Endometrial microvascular endothelial cells (primary cell): Measurements from ENCODE around the gene MYO1E. TPM values are rescaled to one million over a fixed set of nuclear protein-coding genes. Genes with fewer than 3 reads are reported as not detected.
"Not testable (repeated sequence)": the region's sequence is repeated elsewhere in the genome, so short reads cannot be mapped to it uniquely, and the experiment has no call there.

Experiments
- in situ Hi-C: cut with HindIII; loops from 2 replicates; pipeline ENCODE4 v1.10.0; 2017; ENCODE audit warnings: low sequenced_read_pairs, low pct_unique_long_range_greater_than_20kb; ENCODE audit errors: inconsistent ontology term
- total RNA-seq: library from RNA; depleted of rRNA; stranded (reverse); fragments of >200 nt; gene quantifications from one replicate; pipeline ENCODE4 v1.2.3, GENCODE V29; 2015; ENCODE audit errors: inconsistent ontology term

Gene MYO1E
- total RNA-seq, 1 donor from 2014 or later, result 120 TPM

DNA sequence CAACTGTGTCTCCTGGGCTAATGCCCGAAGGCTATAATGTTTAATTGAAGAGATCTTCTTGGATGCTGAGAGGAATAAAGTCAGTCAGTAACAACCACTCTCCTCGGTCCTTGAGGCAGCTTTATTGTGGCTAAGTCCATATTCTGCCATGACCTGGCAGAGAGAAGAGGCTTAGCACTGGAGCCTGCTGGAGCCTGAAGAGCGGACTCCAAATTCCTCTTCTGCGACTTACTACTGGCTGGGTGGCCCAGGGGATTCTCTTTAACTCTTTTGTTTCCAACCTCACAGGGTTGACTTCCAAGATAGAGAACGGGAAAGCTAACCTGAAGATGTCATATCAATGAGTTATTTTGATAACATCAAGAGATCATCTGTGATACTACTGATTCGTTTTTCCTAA lies 71.1 kb downstream of the MYO1E start:
- in situ Hi-C loops, result no loop called here

DNA sequence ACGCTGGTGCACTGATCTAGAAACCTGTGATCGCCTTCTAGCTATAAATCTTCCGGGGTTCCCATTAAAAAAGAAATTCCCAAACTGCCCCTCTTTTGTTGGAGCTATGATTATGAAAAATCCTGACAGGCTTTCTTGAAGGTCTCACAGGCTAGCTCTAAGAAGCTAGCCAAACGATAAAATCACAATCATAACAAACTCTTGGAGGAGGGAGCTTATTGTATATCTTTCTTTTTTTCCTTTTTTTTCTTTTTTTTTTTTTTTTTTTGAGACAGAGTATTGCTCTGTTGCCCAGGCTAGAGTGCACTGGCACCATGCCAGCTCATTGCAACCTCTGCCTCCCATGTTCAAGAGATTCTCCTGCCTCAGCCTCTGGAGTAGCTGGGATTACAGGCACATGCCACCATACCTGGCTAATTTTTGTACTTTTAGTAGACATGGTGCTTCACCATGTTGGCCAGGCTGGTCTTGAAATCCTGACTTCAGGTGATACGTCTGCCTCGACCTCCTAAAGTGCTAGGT lies 72.0 kb downstream of the MYO1E start:
- in situ Hi-C loops, result no loop called here

DNA sequence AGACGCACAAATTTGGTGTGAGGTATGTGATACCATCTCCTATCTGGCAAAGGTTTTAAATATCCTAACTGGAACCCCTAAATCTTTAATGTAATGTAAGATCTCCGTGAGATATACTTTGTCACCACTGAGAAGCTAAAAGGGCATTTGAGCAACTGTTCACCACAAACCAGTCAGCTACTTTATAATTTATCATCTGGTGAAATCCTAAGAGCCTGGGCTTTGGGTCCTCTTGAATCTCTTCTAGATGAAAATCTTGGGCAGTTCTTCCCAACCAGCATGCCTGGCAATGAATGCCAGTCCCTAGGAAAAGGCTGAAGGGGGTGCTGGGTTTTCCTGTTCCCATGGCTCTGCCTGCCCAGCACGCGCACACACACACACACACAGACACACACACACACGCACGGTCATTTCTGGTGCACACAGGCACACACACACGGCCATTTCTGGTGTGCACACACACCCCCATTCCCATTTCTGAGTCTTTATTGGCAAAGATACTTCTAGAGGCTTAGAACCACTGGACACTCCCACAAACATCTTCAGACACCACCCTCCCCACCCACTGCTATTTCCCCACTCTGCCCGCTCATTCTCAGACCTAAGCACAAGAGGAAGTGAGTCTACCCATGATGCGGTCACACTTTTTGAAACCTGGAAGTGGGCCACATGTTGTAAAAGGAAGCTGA lies 72.6 kb downstream of the MYO1E start:
- in situ Hi-C loops, result no loop called here

DNA sequence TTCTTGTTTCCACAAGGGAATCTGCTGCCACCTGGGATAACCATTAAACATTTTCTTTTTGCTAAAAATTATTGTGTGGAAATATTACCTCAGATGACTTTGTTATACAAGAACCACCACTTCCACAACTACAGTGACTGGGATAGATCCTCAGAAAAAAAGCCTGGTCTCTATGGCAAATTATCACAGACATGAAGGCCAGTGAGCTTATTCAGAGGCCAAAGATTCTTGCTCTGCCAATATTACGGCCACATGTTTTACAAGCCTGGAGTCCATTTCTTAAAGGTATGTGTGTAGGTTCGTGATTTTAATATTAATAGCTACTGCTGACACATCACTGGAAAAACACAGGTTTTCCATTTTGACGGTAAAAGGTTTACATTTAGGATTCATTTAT lies 73.8 kb downstream of the MYO1E start:
- in situ Hi-C loops, result no loop called here

DNA sequence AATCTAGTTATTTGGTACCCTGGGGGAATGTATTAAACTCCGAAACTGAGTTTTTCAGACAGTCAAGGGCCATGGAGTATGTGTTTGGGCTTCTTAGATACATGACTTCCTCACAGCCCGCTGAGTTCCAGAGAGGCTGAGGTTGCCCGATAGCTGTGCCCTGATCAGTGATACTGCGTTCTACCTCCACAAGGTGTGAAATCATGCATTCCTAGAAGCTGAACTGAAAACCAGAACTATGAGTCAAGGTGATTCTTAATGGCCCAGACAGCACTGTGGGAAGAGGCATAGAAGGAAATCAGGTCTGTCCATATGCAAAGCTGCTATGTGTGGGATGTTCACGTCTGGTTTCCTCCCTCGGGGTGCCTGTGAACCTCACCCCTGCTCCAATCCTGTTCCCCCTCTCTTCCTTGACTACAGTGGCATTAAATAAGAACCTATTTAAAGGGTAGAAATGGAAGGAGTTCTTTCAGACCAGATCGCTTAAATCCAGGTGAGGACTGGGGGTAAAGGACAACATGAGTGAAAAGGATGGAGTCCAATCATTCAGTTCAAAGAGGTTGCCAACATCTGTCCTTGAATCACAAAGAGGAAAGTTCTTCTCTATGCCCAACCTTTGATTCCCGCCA lies 74.3 kb downstream of the MYO1E start:
- in situ Hi-C loops, result no loop called here

DNA sequence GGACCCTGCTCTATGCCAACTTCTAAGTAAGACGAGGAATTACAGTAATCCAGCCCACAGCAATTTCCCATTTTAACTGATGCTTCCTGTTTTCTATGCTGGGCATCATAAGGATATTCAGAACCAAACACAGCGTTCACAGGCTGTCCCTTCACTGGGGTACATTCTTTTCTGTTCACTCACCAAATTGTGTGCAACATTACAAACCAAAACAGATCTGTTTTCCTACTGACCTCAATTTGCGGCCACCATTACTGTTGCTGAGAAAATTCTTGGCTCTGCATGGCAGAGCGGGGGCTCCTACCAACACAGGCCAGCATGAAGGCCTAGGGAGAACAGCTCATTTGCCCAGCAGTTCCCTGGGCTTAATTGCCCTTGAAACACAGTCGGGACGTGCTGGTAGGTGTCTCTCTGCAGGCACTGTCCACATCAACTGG lies 76.5 kb downstream of the MYO1E start:
- in situ Hi-C loops, result no loop called here

DNA sequence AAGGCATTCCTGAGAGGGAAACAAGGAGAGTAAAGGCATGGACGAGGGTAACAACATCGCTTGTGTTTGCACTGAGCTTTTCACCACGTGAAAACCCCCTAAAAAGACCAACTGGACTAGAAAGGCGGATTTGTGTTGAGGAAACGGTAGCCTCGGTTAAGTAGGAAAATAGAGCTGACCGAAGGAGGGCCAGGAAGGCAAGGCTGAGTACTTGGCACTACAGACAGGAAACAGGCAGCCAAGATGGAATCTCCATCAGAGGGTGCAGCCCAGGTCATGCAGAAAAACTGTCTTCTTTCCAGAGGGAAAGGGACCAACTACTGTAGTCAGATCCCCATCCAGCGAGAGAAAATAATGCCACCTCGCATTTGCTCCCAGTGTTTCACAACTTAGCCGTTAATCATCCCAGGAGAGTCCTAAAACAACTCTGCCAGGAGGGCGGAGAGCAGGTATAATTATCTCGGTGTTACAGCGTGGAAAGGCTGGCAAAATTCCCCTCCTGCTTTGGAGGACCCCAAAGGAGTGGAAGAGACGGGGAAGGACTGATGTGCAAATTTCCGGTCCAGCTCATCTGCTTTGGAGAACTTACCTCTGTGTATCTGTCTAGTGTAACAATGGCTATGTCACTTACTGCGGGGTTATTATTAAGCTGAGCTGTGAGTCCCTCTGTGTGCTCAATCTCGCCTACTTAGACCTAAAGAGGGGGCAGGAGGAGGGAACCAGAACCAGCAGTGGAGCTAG lies 77.2 kb downstream of the MYO1E start:
- in situ Hi-C loops, result no loop called here

DNA sequence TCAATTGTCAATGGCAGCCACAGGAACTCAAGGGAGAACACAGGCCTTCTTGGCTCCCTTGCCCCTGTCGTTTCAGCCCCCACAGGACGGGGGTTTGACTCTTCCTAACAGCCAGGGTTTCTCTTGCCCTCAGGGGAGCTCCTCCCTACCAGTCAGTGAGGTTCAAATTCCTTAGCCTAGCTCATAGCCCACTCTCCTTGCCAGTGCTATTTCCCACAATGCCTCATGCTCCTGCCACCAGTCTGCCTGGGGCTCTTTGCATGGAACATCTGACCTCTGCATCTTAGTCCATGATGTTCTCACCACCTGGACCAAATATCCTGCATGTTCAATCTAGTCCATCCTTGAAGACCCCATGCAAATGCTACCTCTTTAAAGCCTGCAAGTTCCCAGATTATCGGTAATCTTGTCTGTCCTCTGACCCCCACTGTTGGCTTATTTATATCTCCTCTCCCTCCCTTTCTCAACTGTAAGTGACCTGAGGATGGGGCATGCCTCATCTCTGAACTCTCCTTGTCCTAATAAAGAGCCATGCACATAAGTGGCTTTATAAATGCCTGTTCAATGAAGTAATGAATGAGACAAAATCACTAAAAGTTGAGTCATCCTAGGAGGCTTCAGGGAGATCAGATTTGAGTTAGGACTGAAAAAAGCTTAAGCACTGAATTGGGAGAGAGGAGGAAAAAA lies 78.0 kb downstream of the MYO1E start:
- in situ Hi-C loops, result no loop called here

DNA sequence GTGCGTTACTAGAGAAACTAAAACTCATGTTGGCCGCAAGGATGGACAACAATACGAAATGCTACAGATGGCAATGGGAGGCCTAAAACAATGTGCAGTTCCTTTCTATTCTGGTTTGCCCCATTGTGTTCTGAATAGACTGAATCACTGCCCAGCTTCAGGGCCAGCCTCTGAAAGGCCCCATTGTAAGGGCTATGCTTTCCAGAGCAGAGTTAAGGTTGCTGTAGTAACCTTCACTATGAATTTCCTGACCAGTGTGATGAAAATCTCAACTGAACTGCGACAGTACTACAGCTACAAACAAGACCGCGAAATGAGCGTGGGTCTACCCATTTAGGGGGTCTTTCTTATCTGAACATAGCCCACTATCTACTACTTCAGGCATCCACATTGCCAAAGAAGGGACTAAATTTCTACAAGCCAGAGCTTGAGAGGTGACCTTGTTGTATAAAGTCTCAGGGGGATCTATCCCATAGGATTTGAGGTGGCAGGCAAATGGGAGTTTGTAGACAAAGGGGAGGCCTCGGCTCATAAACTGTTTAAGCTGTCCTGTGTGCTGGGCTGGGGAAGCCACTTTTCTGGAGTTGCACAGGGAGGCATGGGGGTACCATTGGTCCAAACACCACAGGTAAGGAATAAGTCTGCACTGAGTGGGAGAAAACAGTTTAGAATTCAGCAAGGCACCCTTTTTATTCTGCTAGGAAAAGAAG lies 80.1 kb downstream of the MYO1E start:
- in situ Hi-C loops, result no loop called here

DNA sequence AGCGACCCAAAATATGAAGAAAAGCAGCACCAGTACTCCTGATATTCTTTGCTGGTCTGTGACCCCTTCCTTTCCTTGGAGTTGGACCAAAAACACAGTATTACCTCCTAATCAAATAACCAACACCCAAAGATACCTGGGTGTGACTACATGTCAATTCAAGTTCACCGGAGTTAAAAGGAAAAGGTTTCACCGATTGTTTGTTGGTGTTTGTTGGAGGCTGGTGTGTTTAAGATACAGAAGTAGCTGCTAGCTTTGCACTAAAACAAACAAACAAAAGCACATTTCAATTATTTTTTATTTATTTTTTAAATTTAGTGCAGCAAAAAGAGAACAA lies 81.5 kb downstream of the MYO1E start:
- in situ Hi-C loops, result no loop called here

DNA sequence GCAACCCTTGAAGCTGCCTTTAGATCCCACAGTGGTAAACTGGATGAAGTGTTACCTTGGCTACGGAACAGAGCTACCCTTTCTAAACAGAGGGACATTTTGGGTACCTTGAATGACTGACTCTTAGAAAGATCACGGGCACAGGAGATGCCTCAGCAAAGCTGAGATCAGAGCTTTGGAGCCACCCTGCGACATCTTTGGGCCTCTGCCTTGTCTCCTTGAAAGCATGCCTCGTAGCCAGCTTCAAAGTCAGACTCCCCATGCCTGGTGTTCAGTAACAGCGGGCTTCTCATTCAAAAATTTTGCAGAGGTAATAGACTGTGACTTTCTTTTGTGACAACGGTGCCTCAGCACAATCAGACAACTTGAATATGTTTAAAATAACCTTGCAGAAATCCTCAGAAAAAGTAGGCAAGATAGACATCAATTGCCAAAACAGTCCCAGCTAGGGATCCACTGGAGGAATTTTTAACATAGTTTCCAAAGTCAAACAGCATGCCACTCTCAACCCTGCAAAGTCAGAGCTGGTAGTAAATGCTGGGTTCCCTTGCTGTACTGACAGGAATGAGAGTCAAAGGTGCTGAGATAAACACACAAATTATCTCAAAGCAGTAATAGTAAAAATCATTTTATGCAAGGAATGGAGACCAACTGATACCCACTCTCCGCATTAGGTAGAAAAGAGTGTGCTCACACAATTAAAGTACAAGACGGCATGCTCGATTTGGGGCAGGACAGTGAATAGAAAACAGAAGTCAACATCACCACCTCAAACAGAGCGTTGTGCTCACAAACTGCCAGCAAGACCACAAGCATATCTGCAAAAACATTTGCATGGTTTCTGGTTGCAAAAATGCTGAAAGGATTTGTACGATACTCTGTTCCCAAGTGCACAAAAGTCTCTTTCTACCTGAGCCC lies 82.1 kb downstream of the MYO1E start:
- in situ Hi-C loops, result no loop called here

DNA sequence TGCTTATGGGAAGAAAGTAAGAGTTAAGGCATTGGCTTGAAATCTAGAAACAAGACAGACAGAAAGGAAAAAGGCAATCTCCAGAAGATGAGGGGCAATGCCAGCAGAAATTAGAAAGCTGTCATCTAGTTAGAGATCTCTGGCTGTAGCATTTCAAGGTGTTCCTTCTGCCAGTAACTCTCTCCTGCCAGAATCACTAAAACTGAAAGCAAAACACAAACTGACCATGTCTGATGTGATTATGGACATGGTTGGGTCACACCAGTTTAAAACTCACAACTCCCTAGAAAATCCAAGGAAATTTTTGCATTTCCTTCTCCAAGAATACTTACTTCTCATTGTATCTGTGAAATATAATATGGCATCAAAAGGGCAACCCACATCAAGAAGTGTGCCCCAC lies 83.1 kb downstream of the MYO1E start:
- in situ Hi-C loops, result no loop called here

DNA sequence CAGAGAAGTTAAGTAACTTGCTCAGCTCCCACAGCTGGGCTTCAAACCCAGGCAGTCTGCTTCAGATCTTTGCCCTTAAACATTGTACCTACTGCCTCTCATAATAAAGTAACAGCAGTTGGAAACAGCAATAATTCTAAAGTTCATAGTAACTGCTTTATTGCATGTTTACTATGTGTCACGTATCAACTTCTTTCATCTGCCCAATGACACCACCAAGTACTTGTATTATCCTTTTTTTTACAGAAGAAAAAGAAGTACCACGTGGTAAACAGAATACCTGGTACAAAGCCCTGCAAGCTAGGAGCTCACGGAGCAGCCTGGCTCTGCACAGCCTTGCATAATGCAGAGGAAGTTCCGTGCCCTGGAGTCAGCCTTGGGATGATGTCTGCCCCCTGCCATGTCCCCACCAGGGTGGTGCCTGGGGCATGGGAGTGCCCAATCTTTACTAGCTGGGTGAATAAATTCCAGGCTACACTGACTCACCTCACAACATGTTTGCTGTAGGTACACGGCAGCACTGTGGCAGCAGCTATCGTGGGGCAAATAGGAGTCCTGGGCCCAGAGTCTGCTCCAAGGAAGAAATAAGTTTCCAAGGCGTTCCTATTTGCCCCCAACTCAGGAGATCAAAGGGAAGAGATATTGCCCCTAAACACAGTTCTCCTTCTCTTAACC lies 88.8 kb downstream of the MYO1E start:
- in situ Hi-C loops, result no loop called here

DNA sequence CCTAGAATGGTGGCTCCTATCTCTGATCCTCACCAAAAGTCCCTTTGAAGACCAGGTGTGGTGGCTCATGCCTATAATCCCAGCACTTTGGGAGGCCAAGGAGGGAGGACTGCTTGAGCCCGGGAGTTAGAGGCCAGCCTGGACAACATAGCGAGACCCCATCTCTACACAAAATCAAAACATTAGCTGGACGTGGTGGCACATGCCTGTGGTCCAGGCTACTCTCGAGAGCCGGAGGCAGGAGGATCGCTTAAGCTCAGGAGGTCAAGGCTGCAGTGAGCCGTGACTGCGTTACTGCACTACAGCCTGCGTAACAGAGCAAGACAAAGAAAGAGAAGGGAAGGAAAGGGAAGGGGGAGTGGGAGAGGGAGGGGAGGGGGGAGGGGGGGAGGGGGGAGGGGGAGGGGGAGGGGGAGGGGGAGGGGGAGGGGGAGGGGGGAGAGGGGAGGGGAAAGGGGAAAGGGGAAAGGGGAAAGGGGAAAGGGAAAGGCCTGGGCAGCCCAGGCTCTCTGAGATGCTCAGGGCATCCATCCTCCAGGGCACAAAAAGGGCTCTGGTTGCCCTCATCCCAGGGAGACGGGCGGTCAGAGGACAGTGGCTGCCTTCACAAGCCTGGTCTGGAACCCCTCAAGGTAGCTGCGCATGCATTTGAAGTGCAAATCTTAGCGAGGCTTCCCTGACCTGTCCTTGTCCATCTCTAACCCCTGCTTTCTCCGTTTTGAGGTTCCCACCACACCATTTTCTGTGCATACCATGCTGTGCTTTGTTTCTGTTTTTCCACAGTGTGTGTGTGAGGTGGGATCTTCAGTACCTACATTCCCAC lies 89.9 kb downstream of the MYO1E start:
- in situ Hi-C loops, result no loop called here

DNA sequence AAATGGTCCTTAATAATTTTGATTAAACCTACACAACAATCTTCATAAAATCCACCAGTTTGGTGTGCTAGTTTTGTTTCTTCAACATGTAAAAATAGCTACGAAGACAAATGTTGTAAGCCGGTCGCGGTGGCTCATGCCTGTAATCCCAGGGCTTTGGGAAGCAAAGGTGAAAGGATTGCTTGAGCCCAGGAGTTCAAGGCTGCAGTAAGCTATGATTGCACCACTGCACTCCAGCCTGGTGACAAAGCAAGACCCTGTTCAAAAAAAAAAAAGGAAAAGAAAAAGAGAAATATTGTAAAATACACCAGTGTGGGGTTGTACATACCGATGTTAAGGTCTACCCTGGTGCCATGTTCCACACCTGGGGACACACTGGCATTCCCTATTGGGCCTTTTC lies 91.0 kb downstream of the MYO1E start:
- in situ Hi-C loops, result no loop called here

DNA sequence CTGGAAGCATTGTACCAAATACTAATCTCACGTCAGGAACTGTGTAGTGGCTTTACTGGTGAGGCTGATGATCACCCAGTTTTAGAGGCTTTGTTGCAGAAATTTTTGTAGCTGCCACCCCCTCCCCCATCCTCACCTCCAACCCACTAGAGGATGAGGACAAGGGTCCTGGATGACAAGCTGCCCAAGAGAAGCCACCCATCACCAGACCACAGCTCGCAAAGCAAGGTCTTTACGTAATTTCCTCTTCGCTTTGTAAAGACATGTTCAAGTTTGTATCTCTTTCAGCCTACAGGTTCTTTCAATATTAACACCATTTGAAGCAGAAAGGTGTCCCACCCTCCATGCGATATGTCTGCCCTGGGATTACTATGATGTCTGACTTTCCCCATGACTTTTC lies 91.8 kb downstream of the MYO1E start:
- in situ Hi-C loops, result no loop called here

DNA sequence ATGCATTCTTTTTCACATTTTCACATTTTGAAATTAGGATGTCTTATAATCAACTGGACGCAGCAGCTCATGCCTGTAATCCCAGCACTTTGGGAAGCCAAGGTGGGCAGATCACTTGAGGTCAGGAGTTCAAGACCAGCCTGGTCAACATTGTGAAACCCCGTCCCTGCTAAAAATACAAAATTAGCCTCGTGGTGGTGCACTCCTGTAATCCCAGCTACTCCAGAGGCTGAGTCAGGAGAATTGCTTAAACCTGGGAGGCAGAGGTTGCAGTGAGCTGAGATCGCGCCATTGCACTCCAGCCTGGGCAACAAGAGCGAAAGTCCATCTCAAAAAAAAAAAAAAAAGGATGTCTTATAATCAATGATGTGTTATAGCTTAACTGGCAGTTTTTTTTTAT lies 92.4 kb downstream of the MYO1E start:
- in situ Hi-C loops, result not testable (repeated sequence)
